ENCODE results near the gene NDST1.

The NDST1 gene

GRCh38 chr5:150496534-150496933 lies 11.4 kb upstream of the NDST1 start:
- no peak overlapping the region for H3K4me3 ChIP-seq (replicated peaks; ENCODE audit: low read depth, low read length)
- TF ChIP-seq CTCF (IDR thresholded peaks at IDR 0.05; ENCODE audit: low read depth, low read length, missing control alignments): no peak
- no peak for DNase-seq (ENCODE audit: extremely low read depth, low read depth)

- peak; percentile 82 for DNase-seq (ENCODE audit: extremely low read depth, low read depth)
- no peak for TF ChIP-seq CTCF (IDR thresholded peaks at IDR 0.05; ENCODE audit: low read depth, low read length, missing control alignments)
- H3K4me3 ChIP-seq (replicated peaks; ENCODE audit: low read depth, low read length): peak overlapping the region; percentile 8; the same call in 1 of the 2 replicates
Observed at GRCh38 chr5:150497274-150497988, 10.5 kb upstream of the NDST1 start.

GRCh38 chr5:150497989-150498317 lies 10.0 kb upstream of the NDST1 start:
- TF ChIP-seq CTCF (IDR thresholded peaks at IDR 0.05; ENCODE audit: low read depth, low read length, missing control alignments): no peak
- H3K4me3 ChIP-seq (replicated peaks; ENCODE audit: low read depth, low read length): peak overlapping the region; percentile 8; the same call in 1 of the 2 replicates
- DNase-seq (ENCODE audit: extremely low read depth, low read depth): no peak

GRCh38 chr5:150498501-150498900 lies 9.4 kb upstream of the NDST1 start:
- H3K4me3 ChIP-seq (replicated peaks; ENCODE audit: low read depth, low read length): peak overlapping the region; percentile 8; the same call in 1 of the 2 replicates
- DNase-seq (ENCODE audit: extremely low read depth, low read depth): no peak
- TF ChIP-seq CTCF (IDR thresholded peaks at IDR 0.05; ENCODE audit: low read depth, low read length, missing control alignments): no peak

- no peak for DNase-seq (ENCODE audit: extremely low read depth, low read depth)
- no peak overlapping the region for H3K4me3 ChIP-seq (replicated peaks; ENCODE audit: low read depth, low read length)
Observed at GRCh38 chr5:150498971-150499370, 9.0 kb upstream of the NDST1 start.

GRCh38 chr5:150499437-150499956 lies 8.4 kb upstream of the NDST1 start:
- TF ChIP-seq CTCF (IDR thresholded peaks at IDR 0.05; ENCODE audit: low read depth, low read length, missing control alignments): no peak
- no peak overlapping the region for H3K4me3 ChIP-seq (replicated peaks; ENCODE audit: low read depth, low read length)
- no peak for DNase-seq (ENCODE audit: extremely low read depth, low read depth)

More at GRCh38 chr5:150498971-150499370, 9.0 kb upstream of the NDST1 start:
- TF ChIP-seq CTCF (IDR thresholded peaks at IDR 0.05; ENCODE audit: low read depth, low read length, missing control alignments): no peak
